ENCODE data around the gene NLRP9. TPM values are rescaled to one million over a fixed set of nuclear protein-coding genes. Genes with fewer than 3 reads are reported as not detected.

Gene NLRP9
- total and polyA plus RNA-seq, 8 donors, result not detected

GRCh38 chr19:55694241-55694655 lies 44.0 kb downstream of the NLRP9 start:
- H3K27ac ChIP-seq, result no peak overlapping the region
- intact Hi-C loops (cut with DNase I; ENCODE audit: low total_unique reads), result no loop called here
- TF ChIP-seq POLR2A (IDR thresholded peaks at IDR 0.05), result no peak
- TF ChIP-seq POLR2AphosphoS5 (IDR thresholded peaks at IDR 0.05), result no peak
- TF ChIP-seq EP300 (IDR thresholded peaks at IDR 0.05), result no peak
- no peak for TF ChIP-seq CTCF (IDR thresholded peaks at IDR 0.05)

GRCh38 chr19:55693336-55693974 lies 44.7 kb downstream of the NLRP9 start:
- intact Hi-C loops (cut with DNase I; ENCODE audit: low total_unique reads), result no loop called here
- Histone ChIP-seq H3K4me1 (peaks cover 0 to 12% (median 8%) of the 10 kb centered on the region in 4 donors), H3K27ac (no peak overlapping the region)

More at GRCh38 chr19:55694241-55694655, 44.0 kb downstream of the NLRP9 start:
- DNase-seq, result no peak
- H3K27me3 ChIP-seq, result no peaks in the 10 kb centered on the region
- H3K9me3 ChIP-seq, result no peaks in the 10 kb centered on the region
- H3K4me3 ChIP-seq, result no peak overlapping the region
- H3K36me3 ChIP-seq, result peaks cover 94 to 100% (median 100%) of the 10 kb centered on the region in 4 donors
- 70 to 81% (median 80%) methylated on average over 14 to 15 of the region's 15 CpGs for WGBS, 5 donors
- H3K4me1 ChIP-seq, result peaks cover 0 to 4% (median 2%) of the 10 kb centered on the region in 4 donors

GRCh38 chr19:55692681-55693081 lies 45.5 kb downstream of the NLRP9 start:
- no peak for DNase-seq
- TF ChIP-seq POLR2A (IDR thresholded peaks at IDR 0.05) (no peak), POLR2AphosphoS5 (IDR thresholded peaks at IDR 0.05) (no peak), EP300 (IDR thresholded peaks at IDR 0.05) (no peak), CTCF (IDR thresholded peaks at IDR 0.05) (no peak)
- no peak overlapping the region for H3K27ac ChIP-seq
- H3K9me3 ChIP-seq, result no peaks in the 10 kb centered on the region
- intact Hi-C loops (cut with DNase I; ENCODE audit: low total_unique reads), result no loop called here
- no peaks in the 10 kb centered on the region for H3K27me3 ChIP-seq
- peaks cover 88 to 100% (median 100%) of the 10 kb centered on the region in 4 donors for H3K36me3 ChIP-seq
- H3K4me1 ChIP-seq, result peaks cover 5 to 20% (median 16%) of the 10 kb centered on the region in 4 donors
- WGBS, 5 donors, result 87 to 94% (median 93%) methylated on average over 16 to 19 of the region's 19 CpGs
- H3K4me3 ChIP-seq, result no peak overlapping the region

More at GRCh38 chr19:55693336-55693974, 44.7 kb downstream of the NLRP9 start:
- TF ChIP-seq EP300 (IDR thresholded peaks at IDR 0.05) (no peak), POLR2AphosphoS5 (IDR thresholded peaks at IDR 0.05) (no peak), POLR2A (IDR thresholded peaks at IDR 0.05) (no peak), CTCF (IDR thresholded peaks at IDR 0.05) (no peak)
- WGBS, 5 donors, result 88 to 95% (median 94%) methylated on average over 18 to 20 of the region's 20 CpGs
- Histone ChIP-seq H3K9me3 (no peaks in the 10 kb centered on the region), H3K27me3 (no peaks in the 10 kb centered on the region), H3K36me3 (peaks cover 96 to 100% (median 100%) of the 10 kb centered on the region in 4 donors), H3K4me3 (no peak overlapping the region)
- DNase-seq, result no peak

- Histone ChIP-seq H3K36me3 (peaks cover 83 to 100% (median 100%) of the 10 kb centered on the region in 4 donors), H3K27me3 (no peaks in the 10 kb centered on the region), H3K4me3 (no peak overlapping the region), H3K9me3 (no peaks in the 10 kb centered on the region), H3K4me1 (peaks cover 14 to 28% (median 25%) of the 10 kb centered on the region in 4 donors), H3K27ac (no peak overlapping the region)
- intact Hi-C loops (cut with DNase I; ENCODE audit: low total_unique reads), result no loop called here
- TF ChIP-seq POLR2AphosphoS5 (IDR thresholded peaks at IDR 0.05), result no peak
- no peak for TF ChIP-seq CTCF (IDR thresholded peaks at IDR 0.05)
- no peak for TF ChIP-seq EP300 (IDR thresholded peaks at IDR 0.05)
- TF ChIP-seq POLR2A (IDR thresholded peaks at IDR 0.05), result no peak
- 86 to 95% (median 92%) methylated on average over 22 to 31 of the region's 31 CpGs for WGBS, 5 donors
- DNase-seq, result no peak
These were observed 46.4 kb downstream of the NLRP9 start for GRCh38 chr19:55691561-55692481.

Data from stomach (tissue), 9 donors.